HUDEP-2 (cell line): Measurements from ENCODE around the gene CD14.
"Not testable (repeated sequence)": the region's sequence is repeated elsewhere in the genome, so short reads cannot be mapped to it uniquely, and the experiment has no call there.

Experiments
- DNase-seq, 76 experiments: peaks; one replicate each; lab custom pipeline; 2025; ENCODE audit not compliant: unreplicated experiment in 76 of 76; lab: John Stamatoyannopoulos, UW

CD14 gene

DNA sequence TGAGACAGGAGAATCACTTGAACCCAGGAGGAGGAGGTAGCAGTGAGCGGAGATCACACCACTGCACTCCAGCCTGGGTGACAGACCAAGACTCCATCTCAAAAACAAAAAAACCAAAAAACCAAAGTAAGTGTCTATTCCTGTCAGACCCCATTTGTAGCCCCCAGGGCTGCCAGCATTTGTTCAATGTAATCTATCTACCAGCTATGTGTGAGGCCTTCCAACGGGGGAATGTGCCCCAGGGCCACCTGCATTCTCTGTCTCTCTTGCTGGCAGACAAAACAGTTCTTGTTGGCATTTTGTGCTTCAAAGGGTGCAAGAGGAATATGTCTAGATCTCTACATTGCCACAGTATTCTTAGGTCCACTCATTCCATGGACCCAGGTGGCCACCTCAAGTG, 34.1 kb downstream of the CD14 start:
- DNase-seq, result no peak

- DNase-seq, result no peak
Observed at GRCh38 chr5:140596321-140596741, 36.6 kb downstream of the CD14 start.

- peak in 11 of 76 experiments; percentile 1 to 48 (median 11) for DNase-seq
Observed at GRCh38 chr5:140595538-140596300, 37.3 kb downstream of the CD14 start.

DNA sequence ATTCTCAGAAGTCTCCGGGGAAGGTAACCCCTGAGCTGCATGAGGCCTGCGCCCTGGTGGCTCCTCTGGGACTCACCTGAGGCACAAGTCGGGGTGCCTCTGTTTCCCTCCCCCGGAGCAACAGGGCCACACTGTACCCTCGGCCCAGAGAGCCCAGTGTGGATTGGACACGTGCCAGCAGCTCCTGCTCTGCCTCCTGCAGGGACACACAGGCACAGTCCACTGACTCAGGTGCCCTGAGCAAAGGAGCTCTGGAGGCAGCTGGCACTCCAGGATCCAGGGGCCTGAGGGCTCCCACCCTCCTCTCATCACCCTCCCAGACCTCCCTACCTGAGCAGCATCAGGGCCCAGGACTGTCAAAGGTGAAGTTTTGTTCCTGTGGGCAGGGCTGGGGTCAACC, 38.8 kb downstream of the CD14 start:
- DNase-seq, result no peak

GRCh38 chr5:140593070-140593469, 39.9 kb downstream of the CD14 start:
- not testable (repeated sequence) for DNase-seq

- no peak for DNase-seq
Observed at GRCh38 chr5:140591747-140592372, 41.1 kb downstream of the CD14 start.

DNA sequence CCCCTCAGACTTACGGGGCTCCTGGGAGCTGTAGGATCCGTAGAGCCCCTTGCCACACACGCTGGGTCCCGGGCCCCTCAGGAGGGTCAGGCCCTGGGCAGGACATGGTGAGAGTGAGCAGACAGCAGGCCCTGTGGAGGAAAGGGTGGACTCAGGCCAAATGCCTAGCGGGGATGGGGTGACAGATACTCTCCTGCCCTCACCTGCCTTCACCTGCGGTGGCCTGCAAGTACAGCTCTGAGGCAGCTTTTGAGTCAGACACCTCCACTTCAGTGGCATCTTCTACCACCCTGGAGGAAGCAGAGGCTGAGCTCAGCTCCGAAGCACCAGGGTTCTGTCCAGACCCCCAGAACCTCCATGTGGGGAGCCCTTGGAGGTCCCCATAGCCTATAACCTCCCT, 42.1 kb downstream of the CD14 start:
- no peak for DNase-seq

DNA sequence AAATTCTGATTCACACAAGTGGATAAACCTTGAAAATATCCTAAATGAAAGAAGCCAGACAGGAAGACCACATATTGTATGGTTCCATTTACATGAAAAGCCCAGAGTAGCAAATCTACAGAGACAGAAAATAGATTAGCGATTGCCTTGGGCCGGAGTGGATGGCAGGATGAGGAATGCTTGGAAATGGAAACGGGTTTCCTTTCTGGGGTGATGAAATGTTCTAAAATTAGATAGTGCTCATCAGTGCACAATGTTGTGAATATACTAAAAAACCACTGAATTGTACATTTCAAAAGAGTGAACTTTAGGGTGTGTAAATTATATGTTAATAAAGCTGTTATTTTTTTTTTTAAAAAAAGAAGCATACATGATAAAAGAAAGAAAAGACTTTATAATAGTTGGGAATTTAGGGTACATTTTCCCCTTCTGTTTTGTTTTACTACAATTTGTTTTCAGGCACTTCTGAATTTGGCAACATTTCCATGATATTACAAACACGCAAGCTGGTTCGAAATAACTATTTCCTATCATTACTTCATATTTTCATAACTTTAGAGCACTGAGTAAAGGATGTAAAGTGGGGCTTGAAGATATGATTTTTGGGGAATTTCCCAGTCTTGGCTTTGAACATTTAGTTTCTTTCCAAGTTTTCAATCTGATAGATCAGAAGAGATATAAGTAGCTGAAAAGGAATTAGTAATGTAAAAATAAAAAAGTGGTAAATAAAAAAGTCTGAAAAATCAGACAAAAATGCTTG, 44.5 kb downstream of the CD14 start:
- no peak for DNase-seq

GRCh38 chr5:140587495-140587894, 45.5 kb downstream of the CD14 start:
- DNase-seq, result no peak
